ENCODE measurements around the gene RNF25.

RNF25 gene

DNA sequence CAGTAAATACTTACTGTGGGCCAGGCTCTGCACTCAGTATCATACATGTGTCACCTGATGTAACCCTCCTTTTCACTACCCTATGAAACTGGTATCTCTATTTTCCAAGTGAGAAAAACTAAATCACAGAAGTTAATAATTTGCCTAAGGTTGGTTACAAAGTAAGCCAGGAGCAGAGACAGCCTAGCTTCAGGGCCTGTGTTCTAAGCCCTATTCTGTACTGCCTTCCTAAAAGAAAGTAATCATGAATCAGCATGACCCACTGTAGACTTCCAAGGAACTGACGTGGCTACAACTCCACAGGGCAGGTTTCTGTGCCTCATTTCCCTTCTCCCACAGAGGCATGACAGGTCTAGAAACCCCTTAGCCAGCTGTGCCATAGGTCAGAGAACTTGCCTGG is 26.7 kb downstream of the RNF25 start:
- no peaks in the 10 kb centered on the region; the same call in 1 of the 2 replicates for H3K79me2 ChIP-seq (ENCODE audit: insufficient read depth, low read length)
- H2AFZ ChIP-seq (ENCODE audit: low read length) = no peak overlapping the region
- H3K4me1 ChIP-seq (ENCODE audit: insufficient read depth, low read length, poor library complexity, severe bottlenecking) = no peaks in the 10 kb centered on the region
- H3K4me3 ChIP-seq (ENCODE audit: low read length, poor library complexity, severe bottlenecking) = no peak overlapping the region
- TF ChIP-seq, protein P1, sequence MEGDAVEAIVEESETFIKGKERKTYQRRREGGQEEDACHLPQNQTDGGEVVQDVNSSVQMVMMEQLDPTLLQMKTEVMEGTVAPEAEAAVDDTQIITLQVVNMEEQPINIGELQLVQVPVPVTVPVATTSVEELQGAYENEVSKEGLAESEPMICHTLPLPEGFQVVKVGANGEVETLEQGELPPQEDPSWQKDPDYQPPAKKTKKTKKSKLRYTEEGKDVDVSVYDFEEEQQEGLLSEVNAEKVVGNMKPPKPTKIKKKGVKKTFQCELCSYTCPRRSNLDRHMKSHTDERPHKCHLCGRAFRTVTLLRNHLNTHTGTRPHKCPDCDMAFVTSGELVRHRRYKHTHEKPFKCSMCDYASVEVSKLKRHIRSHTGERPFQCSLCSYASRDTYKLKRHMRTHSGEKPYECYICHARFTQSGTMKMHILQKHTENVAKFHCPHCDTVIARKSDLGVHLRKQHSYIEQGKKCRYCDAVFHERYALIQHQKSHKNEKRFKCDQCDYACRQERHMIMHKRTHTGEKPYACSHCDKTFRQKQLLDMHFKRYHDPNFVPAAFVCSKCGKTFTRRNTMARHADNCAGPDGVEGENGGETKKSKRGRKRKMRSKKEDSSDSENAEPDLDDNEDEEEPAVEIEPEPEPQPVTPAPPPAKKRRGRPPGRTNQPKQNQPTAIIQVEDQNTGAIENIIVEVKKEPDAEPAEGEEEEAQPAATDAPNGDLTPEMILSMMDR (conservative IDR thresholded peaks at IDR 0.05; ENCODE audit: low read length) = no peak
- no peak for TF ChIP-seq EZH2phosphoT487 (IDR thresholded peaks at IDR 0.05; ENCODE audit: borderline replicate concordance)
- no peak overlapping the region for H3K9ac ChIP-seq (ENCODE audit: low read depth, low read length, poor library complexity, severe bottlenecking)
- H3K36me3 ChIP-seq (ENCODE audit: insufficient read depth, low read length) = peaks cover 63% of the 10 kb centered on the region; the same call in 1 of the 2 replicates
- H3K9me2 ChIP-seq (replicated peaks; ENCODE audit: low read depth, low read length) = no peaks in the 10 kb centered on the region
- H4K20me1 ChIP-seq (ENCODE audit: insufficient read depth, low read length, poor library complexity, severe bottlenecking) = no peaks in the 10 kb centered on the region
- H3F3A ChIP-seq (ENCODE audit: low read depth) = no peaks in the 10 kb centered on the region
- no peaks in the 10 kb centered on the region for H3K9me3 ChIP-seq (ENCODE audit: insufficient read depth, low read depth, low read length)
- H3K4me2 ChIP-seq (ENCODE audit: low read depth, low read length, poor library complexity, severe bottlenecking) = no peak overlapping the region
- no peaks in the 10 kb centered on the region for H3K27me3 ChIP-seq (ENCODE audit: insufficient read depth, low read length, poor library complexity, severe bottlenecking)

- Histone ChIP-seq H3K79me2 (ENCODE audit: insufficient read depth, low read length) (no peaks in the 10 kb centered on the region; the same call in 1 of the 2 replicates), H3F3A (ENCODE audit: low read depth) (no peaks in the 10 kb centered on the region), H3K9me3 (ENCODE audit: insufficient read depth, low read depth, low read length) (no peaks in the 10 kb centered on the region), H3K4me1 (ENCODE audit: insufficient read depth, low read length, poor library complexity, severe bottlenecking) (no peaks in the 10 kb centered on the region), H3K4me3 (ENCODE audit: low read length, poor library complexity, severe bottlenecking) (no peak overlapping the region), H3K27me3 (ENCODE audit: insufficient read depth, low read length, poor library complexity, severe bottlenecking) (no peaks in the 10 kb centered on the region), H3K4me2 (ENCODE audit: low read depth, low read length, poor library complexity, severe bottlenecking) (no peak overlapping the region), H3K36me3 (ENCODE audit: insufficient read depth, low read length) (peaks cover 62% of the 10 kb centered on the region; the same call in 1 of the 2 replicates), H3K9ac (ENCODE audit: low read depth, low read length, poor library complexity, severe bottlenecking) (no peak overlapping the region), H4K20me1 (ENCODE audit: insufficient read depth, low read length, poor library complexity, severe bottlenecking) (no peaks in the 10 kb centered on the region), H2AFZ (ENCODE audit: low read length) (no peak overlapping the region), H3K9me2 (replicated peaks; ENCODE audit: low read depth, low read length) (no peaks in the 10 kb centered on the region)
- TF ChIP-seq EZH2phosphoT487 (IDR thresholded peaks at IDR 0.05; ENCODE audit: borderline replicate concordance) = no peak
- TF ChIP-seq, protein P1 (conservative IDR thresholded peaks at IDR 0.05; ENCODE audit: low read length) = no peak
Observed at GRCh38 chr2:218644721-218645120, 27.1 kb downstream of the RNF25 start.

DNA sequence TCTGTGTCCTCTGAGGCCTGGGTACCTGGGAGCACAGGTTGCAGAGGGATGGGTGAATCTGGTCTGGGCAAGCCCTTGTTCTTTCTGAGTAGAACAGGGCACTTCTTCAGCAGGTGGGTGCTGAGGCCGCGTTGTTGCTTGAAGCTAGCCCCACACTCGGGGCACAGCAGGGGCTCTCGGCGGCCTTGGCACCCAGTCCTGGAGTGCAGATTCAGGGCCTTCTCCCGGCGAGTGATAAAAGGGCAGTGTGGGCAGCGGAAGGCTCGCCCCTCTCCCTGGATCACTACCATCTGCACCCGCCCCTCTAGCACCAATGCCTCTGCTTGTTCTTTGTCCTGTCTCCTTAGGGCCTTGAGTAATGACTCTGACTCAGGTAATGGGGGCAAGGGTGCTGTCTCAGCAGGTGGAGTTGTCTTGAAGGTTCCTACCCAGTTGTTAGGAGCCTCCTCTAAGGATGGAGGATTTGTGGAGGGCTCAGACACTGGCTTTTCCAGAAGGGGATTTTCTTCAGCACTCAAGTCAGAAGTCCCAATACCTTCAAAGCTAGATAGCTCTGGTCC is 28.0 kb downstream of the RNF25 start:
- Histone ChIP-seq H4K20me1 (ENCODE audit: insufficient read depth, low read length, poor library complexity, severe bottlenecking) (no peaks in the 10 kb centered on the region), H3K9me3 (ENCODE audit: insufficient read depth, low read depth, low read length) (no peaks in the 10 kb centered on the region), H3K4me2 (ENCODE audit: low read depth, low read length, poor library complexity, severe bottlenecking) (no peak overlapping the region), H3K9ac (ENCODE audit: low read depth, low read length, poor library complexity, severe bottlenecking) (no peak overlapping the region), H3K79me2 (ENCODE audit: insufficient read depth, low read length) (no peaks in the 10 kb centered on the region; the same call in 1 of the 2 replicates), H2AFZ (ENCODE audit: low read length) (no peak overlapping the region), H3K4me3 (ENCODE audit: low read length, poor library complexity, severe bottlenecking) (no peak overlapping the region), H3K27me3 (ENCODE audit: insufficient read depth, low read length, poor library complexity, severe bottlenecking) (no peaks in the 10 kb centered on the region), H3K36me3 (ENCODE audit: insufficient read depth, low read length) (peaks cover 61% of the 10 kb centered on the region; the same call in 1 of the 2 replicates), H3K9me2 (replicated peaks; ENCODE audit: low read depth, low read length) (no peaks in the 10 kb centered on the region), H3K4me1 (ENCODE audit: insufficient read depth, low read length, poor library complexity, severe bottlenecking) (no peaks in the 10 kb centered on the region), H3F3A (ENCODE audit: low read depth) (no peaks in the 10 kb centered on the region)
- TF ChIP-seq EZH2phosphoT487 (IDR thresholded peaks at IDR 0.05; ENCODE audit: borderline replicate concordance) = no peak
- TF ChIP-seq, protein P1 (conservative IDR thresholded peaks at IDR 0.05; ENCODE audit: low read length) = no peak
